Measurements from ENCODE around the gene ABCD4.

- no peak for TF ChIP-seq USF2 (IDR thresholded peaks at IDR 0.05; ENCODE audit: low read depth, low read length)
- no peak for TF ChIP-seq CTCF (conservative IDR thresholded peaks at IDR 0.05; ENCODE audit: low read depth, low read length)
- no peak for TF ChIP-seq ELK1 (IDR thresholded peaks at IDR 0.05; ENCODE audit: borderline replicate concordance, low read depth, low read length)
- TF ChIP-seq POLR2A (IDR thresholded peaks at IDR 0.05; ENCODE audit: low read depth, low read length), result no peak
- no peak for TF ChIP-seq RAD21 (IDR thresholded peaks at IDR 0.05; ENCODE audit: low read length)
- TF ChIP-seq RFX5 (IDR thresholded peaks at IDR 0.05; ENCODE audit: low read depth, low read length), result no peak
These were observed 60.5 kb downstream of the ABCD4 start for GRCh38 chr14:74242021-74242779.

Measured in IMR-90 (cell line).